RWPE2 (cell line): Measurements from ENCODE around the gene ASAP2.
A peak's percentile ranks its signal among the peaks of the same experiment; 100 is the strongest.

Source experiments
- ATAC-seq: fragments of 200-7000 bp; cut with Tn5 transposase; 3 replicates; pipeline ENCODE4 v1.9.1; 2021; ENCODE audit warnings: low read depth
- DNase-seq: peaks from one replicate; pipeline ENCODE4 v3.0.0-alpha.2; 2020; ENCODE audit warnings: low spot score
- H3K27ac ChIP-seq: fragments of 450-650 bp; 2 replicates; pipeline ENCODE4 v1.5.1; 2017; ENCODE audit warnings: mild to moderate bottlenecking; ENCODE audit not compliant: poor library complexity, severe bottlenecking
- H3K27me3 ChIP-seq: fragments of 250-450 bp; sonication (Bioruptor Pico); 2 replicates; pipeline ENCODE4 v1.5.1; 2021; ENCODE audit warnings: mild to moderate bottlenecking, moderate library complexity; ENCODE audit not compliant: insufficient read depth, poor library complexity, severe bottlenecking
- H3K36me3 ChIP-seq: fragments of 250-450 bp; sonication (Bioruptor Pico); 2 replicates; pipeline ENCODE4 v1.5.1; 2020; ENCODE audit warnings: low read depth, mild to moderate bottlenecking, moderate library complexity
- H3K4me1 ChIP-seq: fragments of 250-450 bp; sonication (Bioruptor Pico); 2 replicates; pipeline ENCODE4 v1.5.1; 2021; ENCODE audit warnings: mild to moderate bottlenecking, moderate library complexity; ENCODE audit not compliant: insufficient read depth, poor library complexity, severe bottlenecking
- H3K4me3 ChIP-seq: fragments of 250-450 bp; sonication (Bioruptor Pico); 2 replicates; pipeline ENCODE4 v1.5.1; 2021; ENCODE audit warnings: mild to moderate bottlenecking, moderate library complexity; ENCODE audit not compliant: severe bottlenecking
- H3K9me3 ChIP-seq: fragments of 250-450 bp; sonication (Bioruptor Pico); 2 replicates; pipeline ENCODE4 v1.5.1; 2021; ENCODE audit warnings: mild to moderate bottlenecking, moderate library complexity; ENCODE audit not compliant: severe bottlenecking
- CTCF ChIP-seq: fragments of 450-650 bp; IDR thresholded peaks from one replicate; pipeline ENCODE4 v1.5.1; 2017; ENCODE audit warnings: mild to moderate bottlenecking, moderate library complexity; ENCODE audit not compliant: poor library complexity, severe bottlenecking

ASAP2 gene

GRCh38 chr2:9211496-9211895, 4.9 kb downstream of the ASAP2 start:
- Histone ChIP-seq H3K27ac (peak overlapping the region; percentile 10), H3K36me3 (peaks cover 61% of the 10 kb centered on the region), H3K4me1 (peaks cover 26% of the 10 kb centered on the region), H3K9me3 (no peaks in the 10 kb centered on the region), H3K27me3 (no peaks in the 10 kb centered on the region), H3K4me3 (no peak overlapping the region)
- TF ChIP-seq CTCF: no peak
- ATAC-seq: no peak
- DNase-seq: no peak

GRCh38 chr2:9212010-9212635, 5.5 kb downstream of the ASAP2 start:
- no peak overlapping the region for H3K4me3 ChIP-seq
- H3K27ac ChIP-seq: peak overlapping the region; percentile 10
- ATAC-seq (no peak), DNase-seq (no peak)
- TF ChIP-seq CTCF: no peak
- no peaks in the 10 kb centered on the region for H3K27me3 ChIP-seq
- H3K4me1 ChIP-seq: peaks cover 32% of the 10 kb centered on the region
- no peaks in the 10 kb centered on the region for H3K9me3 ChIP-seq
- peaks cover 61% of the 10 kb centered on the region for H3K36me3 ChIP-seq

GRCh38 chr2:9212661-9213411, 6.2 kb downstream of the ASAP2 start:
- no peak for TF ChIP-seq CTCF
- H3K4me3 ChIP-seq: no peak overlapping the region
- ATAC-seq (no peak), DNase-seq (no peak)
- H3K36me3 ChIP-seq: peaks cover 61% of the 10 kb centered on the region
- H3K9me3 ChIP-seq: no peaks in the 10 kb centered on the region
- no peaks in the 10 kb centered on the region for H3K27me3 ChIP-seq
- peaks cover 36% of the 10 kb centered on the region for H3K4me1 ChIP-seq
- H3K27ac ChIP-seq: peak overlapping the region; percentile 4

GRCh38 chr2:9213477-9214051, 7.0 kb downstream of the ASAP2 start:
- DNase-seq: no peak
- H3K9me3 ChIP-seq: no peaks in the 10 kb centered on the region
- H3K36me3 ChIP-seq: peaks cover 62% of the 10 kb centered on the region
- TF ChIP-seq CTCF: no peak
- H3K4me3 ChIP-seq: no peak overlapping the region
- H3K27me3 ChIP-seq: no peaks in the 10 kb centered on the region
- peak overlapping the region; percentile 4 for H3K27ac ChIP-seq
- peaks cover 43% of the 10 kb centered on the region for H3K4me1 ChIP-seq
- 0 out of 3 replicates have a peak, but pooled peaks have one; percentile 17 for ATAC-seq

- ATAC-seq (peak; percentile 33; the same call in 1 of the 3 replicates), DNase-seq (no peak)
- no peaks in the 10 kb centered on the region for H3K27me3 ChIP-seq
- peaks cover 57% of the 10 kb centered on the region for H3K36me3 ChIP-seq
- no peaks in the 10 kb centered on the region for H3K9me3 ChIP-seq
- peaks cover 51% of the 10 kb centered on the region for H3K4me1 ChIP-seq
- no peak for TF ChIP-seq CTCF
- H3K4me3 ChIP-seq: no peak overlapping the region
- peak overlapping the region; percentile 4 for H3K27ac ChIP-seq
These were observed 8.3 kb downstream of the ASAP2 start for GRCh38 chr2:9214873-9215272.
